ENCODE results near the gene RIBC2.

- TF ChIP-seq GABPA (IDR thresholded peaks at IDR 0.05; ENCODE audit: low read depth) (no peak), PML (IDR thresholded peaks at IDR 0.05; ENCODE audit: low read length) (no peak), GATAD2B (conservative IDR thresholded peaks at IDR 0.05; ENCODE audit: low read depth) (no peak), BRCA1 (IDR thresholded peaks at IDR 0.05; ENCODE audit: low read depth, low read length) (no peak), CTCF (IDR thresholded peaks at IDR 0.05 in 2 of 3, conservative IDR thresholded peaks at IDR 0.05 in 1 of 3; ENCODE audit: control insufficient read depth in 2 of 3, extremely low read depth in 1 of 3, insufficient read depth in 1 of 3, low read depth in 3 of 3, low read length in 3 of 3) (no peak), ATF2 (IDR thresholded peaks at IDR 0.05; ENCODE audit: low read length) (no peak), EP300 (IDR thresholded peaks at IDR 0.05; ENCODE audit: borderline replicate concordance in 1 of 2, control insufficient read depth in 1 of 2, low read depth in 2 of 2, low read length in 2 of 2) (no peak)
These were observed 15.2 kb downstream of the RIBC2 start for GRCh38 chr22:45428391-45429385.
